Measurements from ENCODE around the gene CBFB. TPM values are rescaled to one million over a fixed set of nuclear protein-coding genes. Genes with fewer than 3 reads are reported as not detected.

Gene CBFB
- total and polyA plus RNA-seq, 2 of the 4 experiments (the other 2 are of a cell fraction) = 44.2 to 48.0 TPM

DNA sequence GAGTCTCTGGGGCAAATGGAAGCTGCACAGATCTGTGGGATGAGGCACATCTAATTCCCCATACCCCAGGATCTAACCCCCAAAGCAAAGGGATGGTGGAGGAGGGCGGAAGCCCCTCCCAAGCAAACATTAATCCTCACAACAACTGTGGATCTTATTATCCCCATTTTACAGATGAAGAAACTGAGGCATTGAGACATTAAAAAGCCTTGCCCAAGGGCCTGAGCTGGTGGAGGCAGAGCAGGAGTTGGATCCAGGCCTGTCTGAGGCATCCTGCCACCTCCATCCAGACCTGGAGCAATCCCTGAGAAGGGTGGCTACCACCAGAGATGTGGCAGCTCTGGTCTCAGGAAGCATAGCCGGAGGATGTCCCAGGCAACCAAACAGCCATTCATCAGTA, 17.7 kb upstream of the CBFB start:
- Histone ChIP-seq H3K18ac (ENCODE audit: low read depth, low read length) (no peak overlapping the region), H3K14ac (replicated peaks; ENCODE audit: low read depth, low read length) (no peak overlapping the region), H2BK15ac (ENCODE audit: low read depth, low read length) (no peak overlapping the region), H3K4me1 (ENCODE audit: control insufficient read depth, insufficient read depth, low read length) (peaks cover 4% of the 10 kb centered on the region), H4K5ac (ENCODE audit: low read depth, low read length) (no peak overlapping the region), H3K9me1 (ENCODE audit: insufficient read depth, low read length) (no peaks in the 10 kb centered on the region), H2BK120ac (ENCODE audit: low read depth, low read length) (no peak overlapping the region), H2AK5ac (ENCODE audit: low read depth, low read length) (no peak overlapping the region), H2AFZ (replicated peaks; ENCODE audit: low read length, poor library complexity) (no peak overlapping the region), H2AK9ac (replicated peaks; ENCODE audit: low read depth, low read length, poor library complexity) (no peak overlapping the region), H3K4me3 (ENCODE audit: insufficient read depth, low read depth, low read length) (no peak overlapping the region), H3K27ac (ENCODE audit: insufficient read depth, low read length) (no peak overlapping the region), H3K27me3 (ENCODE audit: control insufficient read depth, insufficient read depth, low read length) (peaks cover 7% of the 10 kb centered on the region), H3K36me3 (ENCODE audit: control insufficient read depth, insufficient read depth, low read length) (no peaks in the 10 kb centered on the region), H3K23ac (ENCODE audit: low read depth, low read length) (no peak overlapping the region), H4K91ac (ENCODE audit: insufficient read depth, low read depth, low read length) (no peak overlapping the region), H2BK5ac (ENCODE audit: low read depth, low read length, poor library complexity, severe bottlenecking) (no peak overlapping the region), H3K4me2 (ENCODE audit: low read depth, low read length) (no peak overlapping the region), H3K79me1 (ENCODE audit: low read depth in 1 of 2, low read length in 2 of 2) (no peaks in the 10 kb centered on the region), H4K20me1 (ENCODE audit: insufficient read depth, low read length) (no peaks in the 10 kb centered on the region), H3K9ac (ENCODE audit: low read depth, low read length) (no peak overlapping the region), H4K8ac (ENCODE audit: low read depth in 2 of 2, low read length in 2 of 2) (no peak overlapping the region), H3K9me3 (ENCODE audit: control insufficient read depth, insufficient read depth, low read length) (no peaks in the 10 kb centered on the region), H3K56ac (ENCODE audit: extremely low read depth, insufficient read depth, low read length) (no peak overlapping the region), H2BK20ac (ENCODE audit: low read depth, low read length) (no peak overlapping the region), H3K4ac (ENCODE audit: low read depth, low read length) (no peak overlapping the region)
- no peak for ATAC-seq (ENCODE audit: low read depth)
- CTCF ChIA-PET = no interaction called here
- 80% methylated on average over 1 of the region's 2 CpGs; no CpG with 5 or more reads in 1 of the 2 experiments for WGBS, 2 experiments (ENCODE audit: extremely low coverage in 2 of 2, insufficient read length in 1 of 2)
- BruUV-seq (replicated peaks) = no TSS peak
- intact Hi-C loops (cut with micrococcal nuclease) (loop anchor here (10.0 kb wide), 1 partner anchor 174 kb away; the partner anchor contains the start of gene MATCAP1), in situ Hi-C loops (cut with MboI; ENCODE audit: low sequenced_read_pairs) (no loop called here), dilution Hi-C loops (cut with HindIII; ENCODE audit: low sequenced_read_pairs, unreplicated experiment) (no loop called here)
- TF ChIP-seq CHD1 (IDR thresholded peaks at IDR 0.05; ENCODE audit: low read depth, low read length) = no peak
- TF ChIP-seq MXI1 (IDR thresholded peaks at IDR 0.05; ENCODE audit: borderline replicate concordance, low read depth, low read length) = no peak
- no peak for TF ChIP-seq MAFK (IDR thresholded peaks at IDR 0.05; ENCODE audit: low read depth, low read length)
- no peak for TF ChIP-seq POLR2A (IDR thresholded peaks at IDR 0.05; ENCODE audit: low read depth, low read length)
- no peak for TF ChIP-seq NFE2L2 (IDR thresholded peaks at IDR 0.05; ENCODE audit: low read depth, low read length)
- TF ChIP-seq RCOR1 (IDR thresholded peaks at IDR 0.05; ENCODE audit: insufficient replicate concordance, low read length) = no peak
- TF ChIP-seq, protein P1, sequence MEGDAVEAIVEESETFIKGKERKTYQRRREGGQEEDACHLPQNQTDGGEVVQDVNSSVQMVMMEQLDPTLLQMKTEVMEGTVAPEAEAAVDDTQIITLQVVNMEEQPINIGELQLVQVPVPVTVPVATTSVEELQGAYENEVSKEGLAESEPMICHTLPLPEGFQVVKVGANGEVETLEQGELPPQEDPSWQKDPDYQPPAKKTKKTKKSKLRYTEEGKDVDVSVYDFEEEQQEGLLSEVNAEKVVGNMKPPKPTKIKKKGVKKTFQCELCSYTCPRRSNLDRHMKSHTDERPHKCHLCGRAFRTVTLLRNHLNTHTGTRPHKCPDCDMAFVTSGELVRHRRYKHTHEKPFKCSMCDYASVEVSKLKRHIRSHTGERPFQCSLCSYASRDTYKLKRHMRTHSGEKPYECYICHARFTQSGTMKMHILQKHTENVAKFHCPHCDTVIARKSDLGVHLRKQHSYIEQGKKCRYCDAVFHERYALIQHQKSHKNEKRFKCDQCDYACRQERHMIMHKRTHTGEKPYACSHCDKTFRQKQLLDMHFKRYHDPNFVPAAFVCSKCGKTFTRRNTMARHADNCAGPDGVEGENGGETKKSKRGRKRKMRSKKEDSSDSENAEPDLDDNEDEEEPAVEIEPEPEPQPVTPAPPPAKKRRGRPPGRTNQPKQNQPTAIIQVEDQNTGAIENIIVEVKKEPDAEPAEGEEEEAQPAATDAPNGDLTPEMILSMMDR (conservative IDR thresholded peaks at IDR 0.05; ENCODE audit: low read depth, low read length) = no peak
- no peak for DNase-seq
- POLR2A ChIA-PET (ENCODE audit: unreplicated experiment) = no interaction called here

All from IMR-90 (cell line).